ENCODE data around the gene HOXC10. TPM values are rescaled to one million over a fixed set of nuclear protein-coding genes. Genes with fewer than 3 reads are reported as not detected.
A peak's percentile ranks its signal among the peaks of the same experiment; 100 is the strongest.

The HOXC10 gene
- total and polyA plus RNA-seq, 2 of the 8 experiments (the other 6 are each of a cell fraction or from before 2014, with no cell fraction given) = not detected

DNA sequence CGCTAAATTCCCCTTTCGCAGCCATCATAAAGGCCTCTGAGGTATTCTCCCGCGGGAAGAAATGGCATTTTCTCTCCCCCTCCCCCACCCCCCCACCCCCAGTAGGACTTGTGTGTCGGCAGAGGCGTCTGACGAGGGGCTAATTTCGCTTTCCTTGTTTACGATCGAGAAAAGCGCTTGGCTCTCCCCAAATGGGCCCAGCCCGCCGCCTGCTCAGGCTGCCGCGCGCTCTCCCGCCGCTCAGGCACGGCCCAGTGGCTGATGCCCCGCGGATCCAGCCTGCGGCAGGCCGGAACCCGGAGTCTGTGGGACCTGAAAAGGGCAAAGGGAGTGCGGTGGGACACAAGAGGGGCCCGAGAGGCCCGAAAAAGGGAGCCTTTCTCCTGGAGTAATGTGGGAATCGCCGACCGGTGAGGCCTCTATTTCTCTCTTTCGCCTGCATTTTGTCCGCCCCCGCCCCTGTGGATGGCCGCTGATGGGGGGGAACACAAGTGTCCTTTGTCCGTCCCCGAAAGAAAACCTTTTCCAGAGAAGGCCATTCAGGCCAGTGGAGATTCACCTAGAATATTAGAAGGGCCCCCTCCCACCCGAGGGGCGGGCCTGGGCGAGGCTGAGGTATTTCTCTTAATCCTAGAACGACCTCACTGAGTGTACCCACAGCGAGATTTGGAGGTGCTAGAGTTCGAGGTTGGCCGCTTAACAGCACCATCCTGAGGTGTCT lies 34.3 kb downstream of the HOXC10 start:
- H4K91ac ChIP-seq (replicated peaks; ENCODE audit: insufficient read length, low read length) = no peak overlapping the region
- POLR2A ChIA-PET (ENCODE audit: partially characterized antibody) = no interaction called here
- H2BK15ac ChIP-seq (ENCODE audit: low read length) = no peak overlapping the region
- no peak overlapping the region for H3K18ac ChIP-seq (ENCODE audit: extremely low read depth, low read length)
- no peak overlapping the region for H3K56ac ChIP-seq (replicated peaks; ENCODE audit: insufficient read length, low read depth, low read length)
- peak overlapping the region; percentile 28 to 59 for H3K4me2 ChIP-seq (ENCODE audit: insufficient read depth in 1 of 2, low read depth in 2 of 2, low read length in 2 of 2)
- H2BK5ac ChIP-seq (ENCODE audit: low read depth, low read length) = no peak overlapping the region
- FAIRE-seq (no peak), DNase-seq (ENCODE audit: low read depth in 1 of 2, low spot score in 2 of 2) (peak in 1 of 2 experiments; percentile 68)
- peaks cover 0 to 12% (median 4%) of the 10 kb centered on the region in 4 experiments; a peak in 6 of 7 replicates for H3K4me1 ChIP-seq (replicated peaks in 1 of 4; ENCODE audit: control insufficient read depth in 3 of 4, insufficient read depth in 4 of 4, low read length in 3 of 4)
- no peak overlapping the region for H3K27ac ChIP-seq (ENCODE audit: low read depth, low read length)
- CTCF ChIA-PET (ENCODE audit: partially characterized antibody) = no interaction called here
- WGBS, 2 experiments (ENCODE audit: extremely low coverage in 1 of 2, insufficient coverage in 1 of 2, insufficient read length in 1 of 2, insufficient replicate concordance in 2 of 2, low coverage in 1 of 2, low lambda C conversion rate in 2 of 2, missing lambda C conversion rate in 1 of 2) = 3% methylated on average over 30 of the region's 43 CpGs; no CpG with 5 or more reads in 1 of the 2 experiments
- no peaks in the 10 kb centered on the region; a peak in 1 of 8 replicates for H3K36me3 ChIP-seq (ENCODE audit: control insufficient read depth in 2 of 4, insufficient read depth in 4 of 4, low read length in 3 of 4)
- H3K27me3 ChIP-seq (replicated peaks in 1 of 4; ENCODE audit: control insufficient read depth in 3 of 4, extremely low read depth in 1 of 4, insufficient read depth in 3 of 4, low read length in 3 of 4) = peaks cover 95 to 100% (median 100%) of the 10 kb centered on the region in 4 experiments
- no peak overlapping the region for H3K4ac ChIP-seq (replicated peaks; ENCODE audit: insufficient read length, low read depth, low read length)
- no peak overlapping the region for H2AK5ac ChIP-seq (ENCODE audit: low read depth, low read length)
- H3K79me1 ChIP-seq (ENCODE audit: low read depth, low read length) = no peaks in the 10 kb centered on the region
- H2AFZ ChIP-seq (ENCODE audit: low read length) = no peak overlapping the region
- H3K23ac ChIP-seq (ENCODE audit: insufficient read length) = no peak overlapping the region
- no peak overlapping the region for H2BK20ac ChIP-seq (ENCODE audit: low read length)
- H4K5ac ChIP-seq (ENCODE audit: insufficient read length, low read depth, low read length) = no peak overlapping the region
- H4K20me1 ChIP-seq (replicated peaks in 1 of 2; ENCODE audit: control insufficient read depth in 1 of 2, insufficient read depth in 2 of 2, low read length in 2 of 2) = peaks cover 9 to 40% of the 10 kb centered on the region in 2 experiments
- H3K23me2 ChIP-seq (ENCODE audit: low read depth, low read length) = peaks cover 3% of the 10 kb centered on the region; the same call in 1 of the 2 replicates
- H3K4me3 ChIP-seq (ENCODE audit: extremely low read depth in 1 of 4, insufficient read depth in 2 of 4, low read depth in 3 of 4, low read length in 4 of 4) = peak overlapping the region in 1 of 4 experiments; percentile 54; a peak in 3 of 8 replicates
- no peak overlapping the region for H2BK120ac ChIP-seq (replicated peaks; ENCODE audit: low read depth, low read length)
- H3K14ac ChIP-seq (ENCODE audit: insufficient read length) = no peak overlapping the region
- 0 out of 2 replicates have a peak overlapping the region, but pooled peaks have one; percentile 27 for H2BK12ac ChIP-seq (ENCODE audit: low read depth, low read length)
- H3K79me2 ChIP-seq (ENCODE audit: control insufficient read depth in 1 of 2, insufficient read depth in 2 of 2, low read length in 2 of 2) = no peaks in the 10 kb centered on the region
- no peak overlapping the region for H4K8ac ChIP-seq (ENCODE audit: extremely low read depth, insufficient read depth, low read length)
- no peak overlapping the region for H3K9ac ChIP-seq (replicated peaks in 1 of 4; ENCODE audit: extremely low read depth in 1 of 4, low read depth in 3 of 4, low read length in 3 of 4)
- no peaks in the 10 kb centered on the region for H3K9me3 ChIP-seq (ENCODE audit: insufficient read depth in 2 of 2, low read depth in 1 of 2, low read length in 1 of 2)
- no peak for TF ChIP-seq EP300 (IDR thresholded peaks at IDR 0.05; ENCODE audit: borderline replicate concordance in 1 of 2, low read depth in 2 of 2, low read length in 2 of 2)
- TF ChIP-seq TCF12 (IDR thresholded peaks at IDR 0.05; ENCODE audit: low read depth, low read length) = no peak
- TF ChIP-seq SP1 (IDR thresholded peaks at IDR 0.05; ENCODE audit: low read depth, low read length) = no peak
- TF ChIP-seq SP4 (IDR thresholded peaks at IDR 0.05; ENCODE audit: low read length) = no peak
- TF ChIP-seq, protein P1, sequence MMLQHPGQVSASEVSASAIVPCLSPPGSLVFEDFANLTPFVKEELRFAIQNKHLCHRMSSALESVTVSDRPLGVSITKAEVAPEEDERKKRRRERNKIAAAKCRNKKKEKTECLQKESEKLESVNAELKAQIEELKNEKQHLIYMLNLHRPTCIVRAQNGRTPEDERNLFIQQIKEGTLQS (IDR thresholded peaks at IDR 0.05; ENCODE audit: insufficient read depth, low read depth, low read length) = no peak
- TF ChIP-seq HDAC6 (IDR thresholded peaks at IDR 0.05; ENCODE audit: low read depth, low read length) = no peak
- no peak for TF ChIP-seq POU5F1 (IDR thresholded peaks at IDR 0.05; ENCODE audit: low read depth, low read length)
- no peak for TF ChIP-seq CHD1 (IDR thresholded peaks at IDR 0.05; ENCODE audit: low read depth, low read length)
- no peak for TF ChIP-seq NRF1 (IDR thresholded peaks at IDR 0.05; ENCODE audit: low read depth, low read length)
- TF ChIP-seq RBBP5 (IDR thresholded peaks at IDR 0.05; ENCODE audit: borderline replicate concordance, low read depth, low read length) = no peak
- TF ChIP-seq SIRT6 (IDR thresholded peaks at IDR 0.05; ENCODE audit: low read length) = no peak
- TF ChIP-seq, protein P2, sequence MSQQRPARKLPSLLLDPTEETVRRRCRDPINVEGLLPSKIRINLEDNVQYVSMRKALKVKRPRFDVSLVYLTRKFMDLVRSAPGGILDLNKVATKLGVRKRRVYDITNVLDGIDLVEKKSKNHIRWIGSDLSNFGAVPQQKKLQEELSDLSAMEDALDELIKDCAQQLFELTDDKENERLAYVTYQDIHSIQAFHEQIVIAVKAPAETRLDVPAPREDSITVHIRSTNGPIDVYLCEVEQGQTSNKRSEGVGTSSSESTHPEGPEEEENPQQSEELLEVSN (IDR thresholded peaks at IDR 0.05) = no peak
